Medulla oblongata (tissue), 1 donor: ENCODE results near the gene TRPT1.
A peak's percentile ranks its signal among the peaks of the same experiment; 100 is the strongest.
"Not testable (repeated sequence)": the region's sequence is repeated elsewhere in the genome, so short reads cannot be mapped to it uniquely, and the experiment has no call there.

ENCODE experiments used
- DNase-seq: peaks from one replicate; pipeline ENCODE4 v3.0.0-alpha.2; 2015; ENCODE audit errors: extremely low spot score

The TRPT1 gene

DNA sequence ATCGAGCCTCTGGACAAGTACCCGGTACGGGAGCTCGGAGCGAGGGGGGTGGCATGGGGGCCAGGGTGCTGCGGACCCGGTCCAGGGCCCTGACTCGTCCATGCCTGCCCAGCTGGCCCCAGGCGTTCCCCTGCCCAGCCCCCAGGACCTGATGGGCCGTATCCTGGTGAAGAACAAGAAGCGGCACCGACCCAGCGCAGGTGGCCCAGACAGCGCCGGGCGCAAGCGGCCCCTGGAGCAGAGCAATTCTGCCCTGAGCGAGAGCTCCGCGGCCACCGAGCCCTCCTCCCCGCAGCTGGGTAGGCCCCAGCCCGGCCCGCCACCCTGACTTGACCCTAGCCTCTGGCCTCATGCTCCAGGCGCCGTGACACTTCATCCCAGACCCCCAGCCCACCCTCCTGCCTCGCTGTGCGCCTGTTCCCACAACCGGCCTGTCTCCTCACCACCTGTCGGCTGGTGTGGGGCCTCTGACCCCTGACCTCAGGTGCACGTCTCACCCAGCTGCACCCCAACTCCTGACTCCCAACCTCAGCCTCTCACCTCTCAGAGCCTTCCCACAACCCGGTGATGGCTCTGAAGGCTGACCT lies 33.1 kb upstream of the TRPT1 start:
- DNase-seq = no peak

DNA sequence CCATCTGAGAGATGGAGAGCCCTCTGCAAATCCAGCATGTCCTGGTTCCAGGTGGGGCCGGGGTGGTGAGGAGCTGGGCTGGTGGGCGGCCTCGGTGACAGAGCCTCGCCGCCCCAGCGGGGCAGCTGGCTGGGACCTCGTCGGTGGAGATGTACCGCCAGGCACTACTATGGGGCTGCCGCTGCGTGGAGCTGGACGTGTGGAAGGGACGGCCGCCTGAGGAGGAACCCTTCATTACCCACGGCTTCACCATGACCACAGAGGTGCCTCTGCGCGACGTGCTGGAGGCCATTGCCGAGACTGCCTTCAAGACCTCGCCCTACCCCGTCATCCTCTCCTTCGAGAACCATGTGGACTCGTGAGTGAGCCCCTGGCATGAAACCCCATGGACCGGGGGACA lies 32.4 kb upstream of the TRPT1 start:
- no peak for DNase-seq

DNA sequence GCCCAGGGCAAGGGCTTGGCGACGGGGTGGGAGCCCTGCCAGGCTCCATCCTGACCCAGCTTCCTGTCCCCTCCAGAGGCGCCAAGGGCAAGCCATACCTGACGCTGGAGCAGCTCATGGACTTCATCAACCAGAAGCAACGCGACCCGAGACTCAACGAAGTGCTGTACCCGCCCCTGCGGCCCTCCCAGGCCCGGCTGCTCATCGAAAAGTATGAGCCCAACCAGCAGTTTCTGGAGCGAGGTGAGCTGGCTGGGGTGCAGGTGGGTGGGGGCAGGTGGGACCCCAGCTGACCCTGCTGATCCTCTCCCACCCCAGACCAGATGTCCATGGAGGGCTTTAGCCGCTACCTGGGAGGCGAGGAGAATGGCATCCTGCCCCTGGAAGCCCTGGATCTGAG lies 30.3 kb upstream of the TRPT1 start:
- no peak for DNase-seq

DNA sequence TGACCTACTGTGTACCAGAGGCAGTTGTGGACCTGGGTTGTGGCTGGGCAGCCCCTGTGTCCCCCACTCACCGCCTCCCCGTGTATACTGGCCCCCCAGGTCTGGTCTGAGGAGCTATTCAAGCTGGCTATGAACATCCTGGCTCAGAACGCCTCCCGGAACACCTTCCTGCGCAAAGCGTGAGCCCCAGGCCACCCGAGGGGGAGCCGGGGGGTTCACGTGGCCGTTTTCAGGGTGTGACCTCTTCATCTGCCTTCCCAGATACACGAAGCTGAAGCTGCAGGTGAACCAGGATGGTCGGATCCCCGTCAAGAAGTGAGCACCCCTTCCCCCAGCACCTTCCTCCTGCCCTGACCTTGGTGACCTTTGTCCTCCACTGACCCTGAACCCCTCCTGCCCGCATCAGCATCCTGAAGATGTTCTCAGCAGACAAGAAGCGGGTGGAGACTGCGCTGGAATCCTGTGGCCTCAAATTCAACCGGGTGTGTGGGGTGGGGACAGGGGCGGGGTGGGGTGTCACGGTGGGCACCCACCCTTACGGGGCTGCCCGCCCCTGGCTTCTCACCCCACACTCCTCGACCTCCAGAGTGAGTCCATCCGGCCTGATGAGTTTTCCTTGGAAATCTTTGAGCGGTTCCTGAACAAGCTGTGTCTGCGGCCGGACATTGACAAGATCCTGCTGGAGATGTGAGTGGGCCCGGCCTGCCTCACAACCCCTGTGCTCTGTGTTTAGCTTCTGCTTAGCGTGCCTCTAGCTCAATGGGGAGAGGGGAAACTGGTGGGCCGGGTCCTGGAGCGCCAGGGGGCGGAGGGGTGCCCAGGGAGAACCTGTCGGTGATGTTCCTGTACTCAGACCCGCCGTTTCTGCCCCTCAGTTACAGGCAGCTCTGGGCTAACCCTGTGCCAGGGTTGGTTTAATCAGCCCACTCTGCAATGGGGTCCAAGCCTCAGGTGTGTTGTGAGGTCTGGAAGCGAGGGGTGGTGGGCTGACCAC lies 29.4 kb upstream of the TRPT1 start:
- DNase-seq = no peak

DNA sequence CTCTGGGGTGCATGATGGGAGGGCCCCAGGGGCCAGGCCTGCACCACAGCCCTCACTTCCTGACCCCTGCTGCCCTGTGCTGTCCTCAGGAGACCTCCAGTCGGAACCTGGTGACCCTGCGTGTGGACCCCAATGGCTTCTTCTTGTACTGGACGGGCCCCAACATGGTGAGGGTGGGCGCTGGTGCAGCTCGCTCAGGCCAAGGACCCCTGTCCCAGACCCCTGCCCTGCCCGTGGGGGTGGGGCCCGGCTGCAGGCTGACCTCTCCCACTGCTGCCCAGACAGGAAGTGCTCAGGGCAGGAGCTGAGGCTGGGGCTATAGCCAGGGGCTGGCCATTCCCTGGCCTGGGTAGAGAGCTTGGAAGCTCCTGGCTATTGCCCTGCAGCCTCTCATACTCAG lies 28.3 kb upstream of the TRPT1 start:
- DNase-seq = no peak

DNA sequence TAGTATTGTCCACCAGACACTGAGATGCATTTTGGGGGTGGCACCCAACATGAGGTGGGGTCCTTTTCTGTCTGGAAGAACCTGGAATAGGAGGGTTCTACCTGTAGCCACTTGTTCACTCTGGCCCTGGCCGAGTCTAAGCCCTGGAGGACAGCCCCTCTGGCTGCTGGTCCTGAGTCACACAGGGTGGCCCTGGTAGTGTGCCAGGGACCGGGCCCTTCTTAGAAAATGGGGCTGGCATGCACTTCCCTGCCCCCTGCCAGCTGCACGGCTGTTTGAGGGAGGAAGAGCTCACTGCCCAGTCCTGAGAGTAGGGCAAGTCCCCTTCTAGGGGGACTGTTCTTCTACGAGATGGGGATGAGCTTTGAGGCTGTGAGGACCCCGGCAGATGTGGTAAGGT lies 27.5 kb upstream of the TRPT1 start:
- peak; percentile 71 for DNase-seq

DNA sequence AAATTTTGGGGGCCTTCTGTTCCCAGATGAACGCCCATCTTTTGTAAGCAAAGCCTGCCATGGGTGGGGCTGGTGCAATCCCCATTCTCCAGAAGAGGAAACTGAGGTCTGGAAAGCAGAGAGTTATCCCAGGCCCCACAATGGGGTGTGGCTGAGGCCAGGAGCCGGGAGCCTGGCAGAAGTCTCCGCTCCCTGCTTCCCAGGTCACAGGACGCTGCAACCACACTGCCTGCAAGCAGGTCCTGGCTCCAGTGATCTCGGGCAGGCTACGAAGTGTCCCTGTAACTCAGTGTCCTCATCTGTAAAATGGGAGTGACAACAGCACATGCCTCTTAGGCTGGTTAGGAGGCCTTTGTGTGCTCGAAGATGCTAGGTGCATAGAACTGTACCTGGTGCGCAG lies 27.1 kb upstream of the TRPT1 start:
- DNase-seq = no peak

DNA sequence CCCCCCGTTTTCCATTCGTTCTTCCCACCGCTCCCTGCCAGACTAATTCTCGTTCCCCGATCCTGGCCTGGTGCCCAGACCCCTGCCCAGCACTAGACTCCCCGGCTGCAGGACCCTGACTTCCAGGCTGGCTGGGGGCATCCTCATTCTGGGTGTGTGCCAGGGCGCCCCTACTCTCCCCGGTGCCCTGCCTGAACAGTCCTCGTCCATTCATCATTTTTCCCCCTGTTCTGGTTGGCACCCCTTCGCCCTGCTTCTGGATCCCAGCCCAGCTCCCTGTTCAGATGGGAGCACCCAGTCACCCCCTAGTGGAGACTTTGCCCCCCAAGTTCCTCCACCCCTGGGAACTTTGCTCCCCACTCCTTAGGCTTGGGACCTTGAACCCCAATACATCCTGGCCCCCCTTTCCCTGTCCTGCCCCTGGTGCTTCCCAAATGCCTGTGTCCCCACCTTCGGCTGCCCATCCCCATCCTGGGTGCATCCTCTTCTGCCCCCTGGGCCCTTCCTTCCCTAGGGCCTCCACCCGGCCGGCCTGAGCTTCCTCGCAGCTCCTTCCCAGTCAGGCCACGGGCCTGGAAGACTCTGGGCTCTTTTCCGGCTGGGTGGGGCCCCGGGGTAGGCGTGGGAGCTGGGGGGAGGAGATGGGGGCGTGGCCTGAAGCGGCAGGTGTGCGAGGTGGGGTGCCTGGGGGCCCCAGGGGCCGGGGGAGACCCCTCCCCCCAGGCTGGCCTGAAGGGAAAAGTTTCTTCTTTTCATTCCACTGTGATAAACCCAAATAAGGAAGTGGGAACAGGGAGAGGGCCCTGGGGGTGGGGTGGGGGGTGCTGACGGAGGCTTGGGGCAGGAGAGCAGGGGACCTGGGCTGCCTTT lies 26.3 kb upstream of the TRPT1 start:
- no peak for DNase-seq

DNA sequence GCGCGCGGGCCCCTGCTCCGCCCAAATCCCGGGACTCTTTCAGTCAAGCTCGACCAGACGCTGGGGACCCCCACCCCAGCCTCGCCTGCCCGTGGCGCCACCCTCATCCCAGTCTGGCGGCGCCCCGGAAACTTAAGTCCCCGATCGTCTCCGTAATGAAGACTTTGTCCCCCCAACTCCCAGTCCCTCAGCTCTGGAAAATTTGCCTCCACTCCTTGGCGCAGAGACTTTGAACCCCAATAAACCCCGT lies 25.7 kb upstream of the TRPT1 start:
- DNase-seq = no peak

DNA sequence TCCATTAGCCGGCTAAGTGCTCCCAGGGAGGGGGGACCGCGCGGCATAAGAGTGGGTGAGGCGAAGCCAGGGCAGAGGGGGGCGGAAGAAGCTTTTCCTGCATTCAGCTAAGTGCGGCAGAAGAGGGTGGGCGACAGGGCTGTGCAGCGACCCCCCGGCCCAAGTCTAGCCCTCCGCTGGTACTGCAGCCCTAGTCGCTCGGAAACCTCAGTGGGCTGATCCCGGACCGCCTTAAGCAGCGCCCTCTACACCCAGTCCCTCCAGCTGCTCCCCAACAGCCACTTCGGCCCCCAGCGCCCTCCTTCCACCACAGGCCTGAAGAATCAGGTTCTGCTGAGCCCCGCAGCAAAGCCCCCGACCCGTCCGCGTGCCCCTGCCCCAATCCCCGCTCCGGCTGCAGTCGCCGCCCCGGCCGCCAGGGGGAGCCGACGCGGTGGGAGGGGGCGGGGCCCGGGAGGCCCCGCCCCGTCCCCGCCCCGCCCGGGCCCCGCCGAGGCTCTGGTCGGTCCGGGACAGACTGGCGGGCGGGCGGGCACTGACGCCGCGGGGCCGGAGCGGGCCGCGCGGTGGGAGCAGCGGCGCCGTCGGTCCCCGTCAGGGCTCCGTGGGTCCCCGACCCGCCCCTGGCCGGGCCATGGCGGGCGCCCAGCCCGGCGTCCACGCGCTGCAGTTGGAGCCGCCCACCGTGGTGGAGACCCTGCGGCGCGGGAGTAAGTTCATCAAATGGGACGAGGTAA lies 25.2 kb upstream of the TRPT1 start, which contains the start of gene PLCB3:
Gene PLCB3 (plus strand): TSS at position 515 of the 737 bp plus-strand sequence. CDS start 120 bp downstream, at position 635.
- DNase-seq = peak; percentile 71

DNA sequence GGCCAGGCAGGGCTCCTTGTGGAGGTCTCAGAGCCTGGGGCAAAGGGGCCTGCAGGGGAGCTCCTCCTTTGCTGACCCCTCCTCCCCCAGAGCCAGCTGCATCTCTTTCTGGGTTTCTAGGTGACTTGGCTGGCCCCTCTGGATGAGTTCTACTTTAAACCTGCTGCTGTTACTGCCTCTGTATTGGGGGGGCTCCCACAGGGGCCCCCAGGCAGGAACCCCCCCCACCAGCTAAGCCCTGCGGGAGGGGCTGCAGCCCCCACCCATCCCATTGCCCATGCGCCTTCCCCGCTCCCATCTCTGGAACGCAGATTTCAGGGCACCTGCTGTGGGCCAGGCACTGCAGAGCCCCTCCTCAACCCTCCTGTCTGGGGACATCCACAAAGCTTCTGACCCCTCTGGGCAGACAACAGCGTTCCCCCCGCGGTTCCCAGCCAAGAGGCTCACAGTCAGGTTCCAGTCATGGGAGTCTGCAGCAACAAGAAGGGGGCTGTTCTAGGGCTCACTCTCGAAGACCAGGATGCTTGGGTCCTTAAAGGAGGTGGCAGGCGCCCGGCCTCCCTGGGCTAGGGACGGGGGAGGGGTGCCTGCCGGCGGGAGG lies 24.5 kb upstream of the TRPT1 start:
- no peak for DNase-seq

DNA sequence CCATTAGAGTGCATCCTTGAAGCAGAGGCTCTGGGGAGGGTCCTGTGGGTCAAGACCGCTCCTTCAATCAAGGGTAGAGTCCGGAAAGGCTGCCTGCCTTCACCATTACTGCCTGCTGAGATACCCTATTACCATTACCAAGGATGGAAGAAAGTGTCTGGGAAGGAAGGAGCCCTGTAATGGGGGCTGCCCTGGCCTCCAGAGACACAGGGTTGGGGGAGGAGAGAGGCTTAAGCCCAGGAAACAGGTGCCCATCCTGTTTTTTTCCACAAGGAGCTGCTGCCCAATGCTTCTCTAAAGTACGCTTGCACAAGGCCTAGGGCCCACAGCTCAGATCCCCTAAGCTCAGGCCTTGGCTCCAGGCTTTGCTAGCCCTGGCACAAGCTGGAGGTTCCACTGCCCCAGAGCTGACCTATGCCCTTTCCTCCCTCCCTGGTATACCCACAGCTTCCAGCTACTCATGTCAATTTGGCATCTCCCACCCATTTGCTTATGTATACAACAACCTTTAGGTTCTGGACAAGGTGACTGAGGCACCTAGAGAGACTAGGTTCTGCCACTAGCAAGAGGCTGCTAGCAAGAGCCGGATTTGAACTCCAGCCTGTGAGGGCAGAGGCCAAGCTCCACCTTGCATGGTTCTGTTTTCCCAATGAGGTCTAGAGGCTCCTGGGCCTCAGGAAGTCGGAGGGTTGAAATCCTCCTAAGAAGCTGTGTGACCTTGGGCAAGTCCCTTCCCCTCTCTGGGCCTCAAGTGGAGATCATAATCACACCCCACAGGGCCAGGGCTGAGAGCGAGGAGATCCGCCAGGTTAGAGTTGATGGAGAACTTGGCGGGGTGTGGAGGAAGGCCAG lies 23.8 kb upstream of the TRPT1 start:
- DNase-seq = no peak

DNA sequence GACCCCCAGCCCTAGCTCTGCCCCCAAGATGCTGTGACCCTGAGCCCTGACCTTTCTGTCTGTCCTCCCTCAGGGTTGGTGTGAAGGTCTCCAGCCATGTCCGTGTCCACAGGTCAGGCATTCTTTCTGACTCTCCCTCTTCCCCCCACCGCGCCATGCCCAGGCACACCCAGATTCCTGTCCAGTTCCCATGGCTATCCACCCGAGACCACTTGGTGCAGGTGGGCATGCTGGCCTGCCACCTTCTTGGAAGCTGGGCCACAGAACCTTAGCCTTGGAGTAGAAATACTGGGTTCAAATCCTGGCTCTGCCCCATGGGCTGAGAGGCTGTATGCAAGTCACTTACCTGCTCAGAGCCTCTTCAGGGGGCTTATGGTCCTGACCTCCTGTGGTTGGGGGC lies 23.1 kb upstream of the TRPT1 start:
- no peak for DNase-seq

DNA sequence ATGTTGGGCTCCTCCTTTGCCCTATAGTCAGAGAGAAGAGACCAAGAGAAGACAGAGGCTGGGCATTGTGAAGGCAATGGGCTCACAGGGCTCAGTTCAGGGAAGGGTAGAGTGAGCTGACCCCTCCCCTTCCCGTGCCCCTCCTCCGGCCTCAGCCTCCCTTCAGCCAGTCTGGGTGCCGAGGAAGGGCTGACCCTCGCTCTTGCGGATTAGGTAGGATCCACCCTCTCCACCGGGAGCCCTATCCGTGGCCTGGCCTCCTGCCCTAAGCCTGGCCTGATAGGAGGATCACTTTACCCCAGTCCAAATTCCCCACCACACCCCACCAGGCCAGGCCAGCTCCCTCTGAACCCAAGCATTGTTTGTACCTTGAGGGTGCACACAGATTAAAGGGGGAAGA lies 22.6 kb upstream of the TRPT1 start:
- no peak for DNase-seq

DNA sequence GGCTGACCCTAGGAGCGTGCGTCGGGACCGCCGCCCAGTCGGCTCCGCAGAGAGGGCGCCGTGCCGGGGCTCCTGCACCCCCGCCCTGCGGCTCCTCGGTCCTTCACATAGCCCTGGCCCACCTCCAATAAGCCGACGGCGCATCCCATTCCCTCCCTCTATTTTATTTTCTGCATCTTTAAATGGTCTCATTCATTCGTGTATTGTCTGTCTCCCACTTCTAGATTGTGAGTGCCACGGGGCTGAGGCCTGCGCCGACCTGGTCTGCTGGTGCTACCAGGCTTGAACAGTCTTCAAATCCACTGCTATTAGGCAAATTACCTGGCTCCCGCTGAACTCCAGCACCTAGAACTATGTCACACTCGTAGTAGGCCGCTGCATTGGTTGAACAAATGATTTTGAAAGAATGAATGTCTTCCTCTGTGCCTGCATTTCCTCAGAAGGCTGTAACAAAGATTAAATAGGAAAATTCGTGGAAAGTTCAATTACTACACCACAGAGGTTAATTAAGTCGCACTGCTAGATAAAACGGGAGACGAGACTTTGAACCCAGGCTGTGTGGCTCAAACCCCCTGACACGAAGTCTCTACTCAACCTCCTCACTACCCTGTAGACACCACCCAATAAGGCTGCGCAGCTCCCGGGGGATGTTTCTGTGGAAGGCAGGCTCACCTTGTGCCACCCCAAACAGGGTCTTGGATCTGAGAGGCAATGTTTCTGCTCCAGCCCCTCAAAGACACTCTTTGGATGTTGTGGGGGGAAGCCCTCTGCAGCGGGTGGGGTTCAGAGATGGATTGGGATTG lies 21.9 kb upstream of the TRPT1 start:
- DNase-seq = no peak

DNA sequence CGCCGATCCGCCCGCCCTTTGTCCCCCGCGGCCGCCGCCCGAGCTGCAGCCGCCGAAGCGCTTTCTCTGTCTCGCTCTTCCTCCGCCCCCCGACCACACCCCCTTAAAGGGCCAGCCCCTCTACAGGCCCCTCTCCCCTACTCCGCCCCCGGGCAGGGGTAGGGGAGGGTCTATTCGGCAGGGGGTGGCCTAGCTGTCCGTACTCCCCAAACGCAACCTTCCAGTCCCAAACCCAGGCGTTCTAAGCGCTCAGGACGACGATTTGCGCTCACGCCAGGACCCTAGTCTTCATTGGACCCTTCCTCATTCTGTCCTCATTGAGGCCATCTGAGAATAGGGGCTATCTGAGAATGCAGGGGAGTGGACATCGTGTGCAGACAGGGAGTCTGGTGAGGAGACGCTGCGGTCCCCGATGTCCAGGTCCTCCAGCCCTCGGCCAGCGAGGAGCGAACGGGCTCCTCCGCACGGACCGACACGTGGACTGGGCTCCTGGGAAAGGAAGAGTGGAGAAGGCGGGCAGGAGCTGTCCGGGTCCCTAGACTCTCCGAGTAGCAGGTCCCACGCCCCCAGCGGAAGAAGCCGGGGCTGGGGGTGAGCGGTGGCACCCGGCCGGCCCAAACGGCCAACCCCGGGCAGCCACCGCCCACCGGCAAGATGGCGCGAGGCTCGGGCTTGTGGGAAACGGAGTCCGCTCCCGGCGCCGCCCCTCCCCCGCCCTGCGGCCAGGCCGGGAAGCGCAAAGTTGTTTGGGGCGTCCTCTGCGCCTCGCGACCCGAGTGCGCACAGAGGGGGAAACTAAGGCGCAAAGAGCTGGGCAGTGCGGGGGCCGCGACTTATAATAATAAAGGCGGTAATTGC lies 21.1 kb upstream of the TRPT1 start, which contains the start of gene PPP1R14B:
Gene PPP1R14B (minus strand): TSS at position 73 of the 858 bp plus-strand sequence. CDS start 270 bp downstream, outside the sequence.
- peak; percentile 84 for DNase-seq

DNA sequence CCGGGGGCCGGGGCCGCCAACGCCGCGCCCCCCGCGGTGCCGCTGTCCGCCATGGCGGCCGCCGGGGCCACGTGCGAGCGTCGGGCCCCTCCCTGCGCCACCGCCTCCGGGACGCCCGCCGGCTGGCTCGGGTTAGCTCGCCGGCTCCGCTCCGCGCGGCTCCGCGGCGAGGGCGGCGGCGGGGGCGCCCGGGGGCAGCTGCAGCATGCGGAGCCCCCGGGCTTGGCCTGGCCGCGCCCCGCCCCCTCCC lies 20.6 kb upstream of the TRPT1 start:
- not testable (repeated sequence) for DNase-seq

DNA sequence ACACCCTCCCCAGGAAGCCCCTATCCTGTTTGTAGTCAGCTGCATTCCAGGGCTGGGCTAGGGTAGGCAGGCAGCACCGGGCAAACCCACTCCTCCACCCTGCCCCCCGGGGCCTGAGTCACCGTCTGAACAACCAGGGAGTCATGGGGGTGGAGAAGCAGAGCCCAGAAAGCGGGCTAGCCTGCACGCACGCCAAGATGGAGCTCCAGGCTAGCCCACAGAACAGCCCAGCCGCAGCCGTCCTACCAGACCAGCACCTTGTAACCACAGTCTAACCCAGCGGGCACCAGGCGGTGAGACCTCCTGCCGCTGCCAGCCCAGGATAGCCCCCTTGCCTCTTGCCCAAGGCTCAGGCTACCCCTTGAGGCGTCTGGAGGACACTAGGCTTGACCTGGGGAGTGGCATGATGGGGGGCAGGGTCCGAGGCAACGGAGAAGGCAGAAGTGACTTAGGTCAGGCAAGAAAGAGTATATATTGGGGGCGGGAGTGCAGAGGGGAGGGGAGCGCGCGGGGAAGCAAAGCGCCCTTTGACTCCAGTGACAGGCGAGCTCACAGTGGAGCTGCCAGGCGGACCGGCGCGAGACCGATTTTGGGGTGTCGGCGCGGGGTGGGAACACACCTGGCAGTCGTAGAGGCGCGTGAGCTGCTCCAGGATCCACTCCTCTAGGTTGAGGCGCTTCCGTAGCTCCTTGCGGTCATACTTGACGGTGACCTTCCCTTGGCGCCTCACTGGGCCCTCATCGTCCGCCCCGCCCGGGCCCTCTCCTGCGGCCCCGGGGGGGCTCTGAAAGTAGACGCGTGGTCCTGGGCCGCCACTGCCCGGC lies 20.0 kb upstream of the TRPT1 start:
- peak; percentile 45 for DNase-seq
